LNCaP clone FGC (cell line): ENCODE measurements around the gene MCCC1.
"Not testable (repeated sequence)": the region's sequence is repeated elsewhere in the genome, so short reads cannot be mapped to it uniquely, and the experiment has no call there.

Experiments used
- DNase-seq: peaks from one replicate; pipeline ENCODE4 v3.0.0-alpha.2; 2011; ENCODE audit warnings: low read depth
- H3K4me3 ChIP-seq: 2 replicates; pipeline ENCODE4 v1.5.1; 2011; ENCODE audit warnings: mild to moderate bottlenecking, low read depth, low read length, control low read depth
- TF ChIP-seq, protein P1 (sequence below): IDR thresholded peaks from 2 replicates; pipeline ENCODE4 v1.5.1; 2012; ENCODE audit warnings: mild to moderate bottlenecking; ENCODE audit not compliant: control insufficient read depth, insufficient read depth; ENCODE audit errors: extremely low read depth

Gene MCCC1

GRCh38 chr3:183069086-183069485 is 30.2 kb downstream of the MCCC1 start:
- DNase-seq: no peak
- TF ChIP-seq, protein P1, sequence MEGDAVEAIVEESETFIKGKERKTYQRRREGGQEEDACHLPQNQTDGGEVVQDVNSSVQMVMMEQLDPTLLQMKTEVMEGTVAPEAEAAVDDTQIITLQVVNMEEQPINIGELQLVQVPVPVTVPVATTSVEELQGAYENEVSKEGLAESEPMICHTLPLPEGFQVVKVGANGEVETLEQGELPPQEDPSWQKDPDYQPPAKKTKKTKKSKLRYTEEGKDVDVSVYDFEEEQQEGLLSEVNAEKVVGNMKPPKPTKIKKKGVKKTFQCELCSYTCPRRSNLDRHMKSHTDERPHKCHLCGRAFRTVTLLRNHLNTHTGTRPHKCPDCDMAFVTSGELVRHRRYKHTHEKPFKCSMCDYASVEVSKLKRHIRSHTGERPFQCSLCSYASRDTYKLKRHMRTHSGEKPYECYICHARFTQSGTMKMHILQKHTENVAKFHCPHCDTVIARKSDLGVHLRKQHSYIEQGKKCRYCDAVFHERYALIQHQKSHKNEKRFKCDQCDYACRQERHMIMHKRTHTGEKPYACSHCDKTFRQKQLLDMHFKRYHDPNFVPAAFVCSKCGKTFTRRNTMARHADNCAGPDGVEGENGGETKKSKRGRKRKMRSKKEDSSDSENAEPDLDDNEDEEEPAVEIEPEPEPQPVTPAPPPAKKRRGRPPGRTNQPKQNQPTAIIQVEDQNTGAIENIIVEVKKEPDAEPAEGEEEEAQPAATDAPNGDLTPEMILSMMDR: no peak
- H3K4me3 ChIP-seq: no peak overlapping the region

DNA sequence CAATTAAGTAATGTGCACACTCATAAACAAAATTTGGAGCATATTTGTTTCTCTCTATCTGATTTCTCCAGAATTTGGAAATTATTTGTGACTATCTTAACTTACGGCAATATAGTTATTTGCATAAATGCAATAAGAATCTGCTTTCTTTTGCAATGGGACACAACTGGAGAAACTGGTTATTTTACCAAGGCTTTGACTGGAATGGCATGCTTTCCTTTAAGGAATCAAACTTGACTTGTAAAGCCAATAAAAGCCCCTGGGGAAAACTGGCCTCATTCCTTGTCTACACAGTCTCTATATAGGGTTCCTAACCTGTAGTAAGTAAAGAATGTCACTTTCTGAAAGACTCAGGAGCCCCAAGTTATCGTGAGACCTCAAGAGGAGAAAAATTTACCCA is 32.4 kb downstream of the MCCC1 start:
- DNase-seq, H3K4me3 ChIP-seq: not testable (repeated sequence)

DNA sequence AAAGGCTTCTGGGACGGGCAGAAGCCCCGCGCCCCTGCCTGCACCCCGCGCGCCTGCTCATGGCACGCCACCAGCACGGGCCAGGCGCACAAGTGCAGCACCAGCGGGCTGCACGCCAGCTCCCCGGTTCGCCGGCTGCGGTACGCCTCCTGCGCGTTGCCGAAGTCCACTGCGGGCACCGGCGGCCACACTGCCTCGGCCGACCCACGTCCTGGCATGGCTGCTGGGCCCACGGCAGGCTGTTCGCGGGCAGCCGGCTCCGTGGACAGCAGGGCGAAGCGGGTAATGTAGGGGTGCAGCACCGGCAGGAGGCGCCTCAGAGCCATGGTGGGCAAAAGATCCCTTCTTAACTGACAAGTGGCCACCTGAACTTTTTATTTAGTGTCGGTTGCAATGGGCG is 34.8 kb downstream of the MCCC1 start:
- H3K4me3 ChIP-seq: no peak overlapping the region
- DNase-seq: no peak
- TF ChIP-seq, protein P1: no peak

DNA sequence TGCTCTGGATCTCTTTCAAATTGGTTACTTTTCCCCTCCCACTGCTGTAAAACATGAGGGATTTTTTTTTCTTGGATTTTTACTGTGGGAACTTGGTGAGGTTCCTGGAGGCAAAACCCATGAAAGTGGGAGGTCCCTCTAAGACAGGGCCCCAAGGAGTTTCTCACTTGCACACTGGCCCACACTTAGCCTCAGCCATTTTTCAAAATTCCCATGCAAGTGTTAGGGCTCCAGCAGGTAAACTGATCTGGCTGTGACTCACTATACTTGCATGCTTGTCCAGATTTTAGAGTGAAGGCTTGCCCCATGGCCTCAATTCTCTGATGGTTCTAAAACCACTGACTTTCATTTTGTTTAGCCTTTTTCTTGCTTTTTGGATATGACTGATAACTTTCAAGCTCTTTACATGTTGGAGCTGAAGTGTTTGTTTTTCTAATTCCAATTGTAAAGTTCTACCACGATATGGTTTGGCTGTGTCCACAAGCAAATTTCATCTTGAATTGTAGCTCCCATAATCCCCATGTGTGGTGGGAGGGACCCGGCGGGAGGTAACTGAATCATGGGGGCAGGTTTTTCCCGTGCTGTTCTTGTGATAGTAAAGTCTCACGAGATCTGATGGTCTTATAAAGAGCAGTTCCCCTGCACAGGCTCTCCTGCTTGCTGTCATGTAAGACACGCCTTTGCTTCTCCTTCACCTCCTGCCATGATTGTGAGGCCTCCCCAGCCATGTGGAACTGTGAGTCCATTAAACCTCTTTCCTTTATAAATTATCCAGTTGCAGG is 37.7 kb downstream of the MCCC1 start:
- TF ChIP-seq, protein P1: no peak
- DNase-seq: no peak

DNA sequence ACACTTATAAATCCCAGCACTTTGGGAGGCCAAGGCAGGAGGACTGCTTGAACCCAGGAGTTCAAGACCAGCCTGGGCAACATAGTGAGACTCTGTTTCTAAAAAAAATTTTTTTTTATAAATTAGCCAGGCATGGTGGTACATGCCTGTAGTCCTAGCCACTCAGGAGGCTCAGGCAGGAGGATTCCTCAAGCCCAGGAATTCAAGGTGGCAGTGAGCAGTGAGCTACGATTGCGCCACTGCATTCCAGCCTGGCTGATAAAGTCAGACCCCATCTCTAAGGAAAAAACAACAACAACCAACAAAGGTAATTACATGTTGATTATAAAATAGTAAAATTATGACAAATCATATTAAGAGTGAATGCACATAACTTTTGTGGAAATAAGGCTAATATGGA is 40.9 kb downstream of the MCCC1 start:
- TF ChIP-seq, protein P1: no peak
- H3K4me3 ChIP-seq: no peak overlapping the region
- DNase-seq: no peak

More for the DNA sequence above, 37.7 kb downstream of the MCCC1 start:
- H3K4me3 ChIP-seq: no peak overlapping the region

DNA sequence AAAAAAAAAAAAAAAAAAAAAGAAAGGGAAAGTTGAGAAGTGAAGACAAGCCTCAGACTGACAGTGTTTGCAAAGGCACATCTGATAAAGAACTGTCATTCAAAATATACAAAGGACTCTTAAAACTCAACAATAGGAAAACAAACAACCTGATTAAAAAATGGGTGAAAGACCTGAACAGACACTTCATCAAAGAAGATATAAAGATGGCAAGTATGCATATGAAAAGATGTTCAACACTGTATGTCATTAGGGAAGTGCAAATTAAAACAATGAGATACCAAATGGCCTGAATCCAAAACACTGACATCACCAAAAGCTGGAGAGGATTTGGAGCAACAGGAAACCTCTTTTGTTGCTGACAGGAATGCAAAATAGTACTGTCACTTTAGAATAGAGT is 48.6 kb downstream of the MCCC1 start:
- TF ChIP-seq, protein P1: no peak
- no peak for DNase-seq
- no peak overlapping the region for H3K4me3 ChIP-seq

- TF ChIP-seq, protein P1: no peak
- no peak overlapping the region for H3K4me3 ChIP-seq
- DNase-seq: no peak
Measured at GRCh38 chr3:183046883-183047282, 52.4 kb downstream of the MCCC1 start.
